ENCODE results near the gene LYG1.

Gene LYG1

GRCh38 chr2:99275882-99276281 is 25.1 kb downstream of the LYG1 start:
- no peak for DNase-seq (ENCODE audit: low spot score)

GRCh38 chr2:99261242-99261641 is 39.8 kb downstream of the LYG1 start:
- DNase-seq (ENCODE audit: low spot score) = no peak

- no peak for DNase-seq (ENCODE audit: low spot score)
These were observed 40.8 kb downstream of the LYG1 start for GRCh38 chr2:99260184-99260583.

- no peak for DNase-seq (ENCODE audit: low spot score)
These were observed 41.5 kb downstream of the LYG1 start for GRCh38 chr2:99259465-99259864.

- no peak for DNase-seq (ENCODE audit: low spot score)
These were observed 44.3 kb downstream of the LYG1 start for GRCh38 chr2:99256677-99257076.

GRCh38 chr2:99255491-99256318 is 45.3 kb downstream of the LYG1 start, which contains the start of gene LYG2:
Gene LYG2, minus strand, starts transcription at chr2:99255666. Its CDS starts 1,406 bp downstream, at chr2:99254260.
- no peak for DNase-seq (ENCODE audit: low spot score)

- no peak for DNase-seq (ENCODE audit: low spot score)
These were observed 51.0 kb downstream of the LYG1 start for GRCh38 chr2:99249951-99250350.

- no peak for DNase-seq (ENCODE audit: low spot score)
These were observed 58.8 kb downstream of the LYG1 start for GRCh38 chr2:99242151-99242550.

GRCh38 chr2:99240431-99240830 is 60.6 kb downstream of the LYG1 start:
- DNase-seq (ENCODE audit: low spot score) = no peak

GRCh38 chr2:99238599-99238998 is 62.4 kb downstream of the LYG1 start:
- DNase-seq (ENCODE audit: low spot score) = no peak
